Hepatocyte (in vitro differentiated cells): ENCODE measurements around the gene KRTAP5-1. TPM values are rescaled to one million over a fixed set of nuclear protein-coding genes. Genes with fewer than 3 reads are reported as not detected.
"Not testable (repeated sequence)": the region's sequence is repeated elsewhere in the genome, so short reads cannot be mapped to it uniquely, and the experiment has no call there.

Experiments
- DNase-seq: peaks from one replicate; pipeline ENCODE4 v3.0.0-alpha.2; 2016; ENCODE audit warnings: low spot score
- H2AFZ ChIP-seq: fragments of 200-600 bp; sonication (generic); 2 replicates; pipeline ENCODE4 v1.6.0; 2016; ENCODE audit warnings: antibody characterized with exemption, mild to moderate bottlenecking
- H3K27ac ChIP-seq: fragments of 200-600 bp; sonication (generic); 2 replicates; pipeline ENCODE4 v1.5.1; 2016; ENCODE audit warnings: mild to moderate bottlenecking
- H3K27me3 ChIP-seq: fragments of 200-600 bp; sonication (generic); 2 replicates; pipeline ENCODE4 v1.6.1; 2016
- H3K36me3 ChIP-seq: fragments of 200-600 bp; sonication (generic); replicated peaks from 2 replicates; pipeline ENCODE4 v1.5.1; 2016; ENCODE audit warnings: low read depth; ENCODE audit not compliant: insufficient read depth
- H3K4me1 ChIP-seq: fragments of 200-600 bp; sonication (generic); 2 replicates; pipeline ENCODE4 v1.5.1; 2016; ENCODE audit warnings: mild to moderate bottlenecking, moderate library complexity; ENCODE audit not compliant: insufficient read depth
- H3K4me2 ChIP-seq: fragments of 200-600 bp; sonication (generic); 2 replicates; pipeline ENCODE4 v1.6.0; 2016
- H3K4me3 ChIP-seq: fragments of 200-600 bp; sonication (generic); 2 replicates; pipeline ENCODE4 v1.5.1; 2016; ENCODE audit warnings: mild to moderate bottlenecking
- H3K79me2 ChIP-seq: fragments of 200-600 bp; sonication (generic); 2 replicates; pipeline ENCODE4 v1.6.0; 2017; ENCODE audit warnings: mild to moderate bottlenecking
- H3K9me2 ChIP-seq: fragments of 200-600 bp; sonication (generic); replicated peaks from 2 replicates; pipeline ENCODE4 v1.6.0; 2017; ENCODE audit warnings: mild to moderate bottlenecking; ENCODE audit not compliant: insufficient read depth
- H3K9me3 ChIP-seq: fragments of 200-600 bp; sonication (generic); 2 replicates; pipeline ENCODE4 v1.5.1; 2016; ENCODE audit warnings: low read depth, mild to moderate bottlenecking
- H4K20me1 ChIP-seq: fragments of 200-600 bp; sonication (generic); 2 replicates; pipeline ENCODE4 v1.6.0; 2016; ENCODE audit warnings: mild to moderate bottlenecking; ENCODE audit not compliant: insufficient read depth, poor library complexity, severe bottlenecking
- CTCF ChIP-seq: fragments of 200-600 bp; sonication (generic); IDR thresholded peaks from 2 replicates; pipeline ENCODE4 v1.5.1; 2016; ENCODE audit warnings: antibody characterized with exemption, mild to moderate bottlenecking; ENCODE audit not compliant: poor library complexity
- EZH2 ChIP-seq: fragments of 200-600 bp; sonication (generic); IDR thresholded peaks from 2 replicates; pipeline ENCODE4 v1.6.1; 2016; ENCODE audit warnings: antibody characterized with exemption, mild to moderate bottlenecking, borderline replicate concordance
- EZH2phosphoT487 ChIP-seq: fragments of 200-600 bp; sonication (generic); IDR thresholded peaks from one replicate; pipeline ENCODE4 v1.6.1; 2018; ENCODE audit warnings: antibody characterized with exemption, mild to moderate bottlenecking, low read depth, moderate library complexity; ENCODE audit not compliant: unreplicated experiment, severe bottlenecking
- WGBS: methylation state at CpG from one replicate; pipeline ENCODE4 v1.1.6; 2016; ENCODE audit warnings: low lambda C conversion rate; ENCODE audit errors: missing lambda C conversion rate; 5-methylcytosine and 5-hydroxymethylcytosine counted together
- polyA plus RNA-seq: library from polyadenylated mRNA; unstranded; fragments of >200 nt; fragmentation: Nextera tagmentation; extraction: Ambion mirVana; gene quantifications from 2 replicates; pipeline ENCODE4 v1.2.1, GENCODE V29; 2016
- total RNA-seq: library from RNA; depleted of rRNA; stranded (reverse); fragments of >200 nt; gene quantifications from 2 replicates; pipeline ENCODE4 v1.2.3, GENCODE V29; 2014

The KRTAP5-1 gene
- total and polyA plus RNA-seq, 2 experiments from 2014 or later, result not detected

GRCh38 chr11:1576825-1577224, 8.3 kb downstream of the KRTAP5-1 start:
- H3K36me3 ChIP-seq, result no peaks in the 10 kb centered on the region
- WGBS, result 88% methylated on average over 6 of the region's 6 CpGs
- H2AFZ ChIP-seq, result no peak overlapping the region
- no peaks in the 10 kb centered on the region for H3K9me3 ChIP-seq
- H3K27me3 ChIP-seq, result peaks cover 20% of the 10 kb centered on the region
- H3K4me3 ChIP-seq, result no peak overlapping the region
- no peak for DNase-seq
- H3K9me2 ChIP-seq, result no peaks in the 10 kb centered on the region
- H3K4me2 ChIP-seq, result no peak overlapping the region
- H3K27ac ChIP-seq, result no peak overlapping the region
- H3K4me1 ChIP-seq, result peaks cover 8% of the 10 kb centered on the region
- H4K20me1 ChIP-seq, result no peaks in the 10 kb centered on the region
- H3K79me2 ChIP-seq, result no peaks in the 10 kb centered on the region
- no peak for TF ChIP-seq EZH2

- not testable (repeated sequence) for H3K4me3 ChIP-seq, H3K9me3 ChIP-seq, H3K4me1 ChIP-seq, H3K79me2 ChIP-seq, H3K4me2 ChIP-seq, H3K27ac ChIP-seq, H3K36me3 ChIP-seq, DNase-seq, H4K20me1 ChIP-seq, H3K9me2 ChIP-seq, H2AFZ ChIP-seq
- H3K27me3 ChIP-seq, result peaks cover 20% of the 10 kb centered on the region
- WGBS, result 89% methylated on average over 16 of the region's 16 CpGs
These were observed 9.3 kb downstream of the KRTAP5-1 start for GRCh38 chr11:1575756-1576155.

GRCh38 chr11:1574933-1575242, 10.2 kb downstream of the KRTAP5-1 start:
- peaks cover 13% of the 10 kb centered on the region for H3K4me1 ChIP-seq
- H3K27ac ChIP-seq, result no peak overlapping the region
- 31% methylated on average over 7 of the region's 7 CpGs for WGBS
- H3K9me2 ChIP-seq, result no peaks in the 10 kb centered on the region
- peaks cover 8% of the 10 kb centered on the region for H4K20me1 ChIP-seq
- H3K79me2 ChIP-seq, result peaks cover 12% of the 10 kb centered on the region
- peaks cover 20% of the 10 kb centered on the region for H3K27me3 ChIP-seq
- no peak for TF ChIP-seq CTCF
- TF ChIP-seq EZH2phosphoT487, result no peak
- no peak for TF ChIP-seq EZH2
- H3K4me3 ChIP-seq, result no peak overlapping the region
- no peaks in the 10 kb centered on the region for H3K9me3 ChIP-seq
- peak overlapping the region; percentile 98 for H3K4me2 ChIP-seq
- H2AFZ ChIP-seq, result no peak overlapping the region
- DNase-seq, result no peak
- no peaks in the 10 kb centered on the region for H3K36me3 ChIP-seq

- peaks cover 14% of the 10 kb centered on the region for H4K20me1 ChIP-seq
- H3K9me2 ChIP-seq, result no peaks in the 10 kb centered on the region
- peak overlapping the region; percentile 98 for H3K4me2 ChIP-seq
- H3K27ac ChIP-seq, result peak overlapping the region; percentile 85
- H3K27me3 ChIP-seq, result peaks cover 20% of the 10 kb centered on the region
- peaks cover 16% of the 10 kb centered on the region for H3K4me1 ChIP-seq
- peaks cover 17% of the 10 kb centered on the region for H3K79me2 ChIP-seq
- H3K4me3 ChIP-seq, result peak overlapping the region; percentile 61
- no peaks in the 10 kb centered on the region for H3K9me3 ChIP-seq
- WGBS, result 1% methylated on average over 33 of the region's 64 CpGs
- peak overlapping the region; percentile 45 for H2AFZ ChIP-seq
- H3K36me3 ChIP-seq, result no peaks in the 10 kb centered on the region
- peak; percentile 82 for DNase-seq
- peak; percentile 62 for TF ChIP-seq CTCF
- TF ChIP-seq EZH2, result no peak
These were observed 10.7 kb downstream of the KRTAP5-1 start for GRCh38 chr11:1574238-1574932.
